PFSK-1 (cell line): Measurements from ENCODE around the gene GPHA2.

Experiments used
- FOXP2 ChIP-seq: optimal IDR thresholded peaks from 2 replicates; pipeline ENCODE3; 2011; ENCODE audit warnings: borderline replicate concordance, control low read depth, inconsistent platforms; ENCODE audit not compliant: insufficient read depth; ENCODE audit errors: extremely low read length, extremely low read depth
- POLR2AphosphoS5 ChIP-seq: IDR thresholded peaks from 2 replicates; pipeline ENCODE4 v1.6.1; 2012; ENCODE audit warnings: low read depth, mild to moderate bottlenecking, control low read depth, low read length, moderate library complexity
- SIN3A ChIP-seq: IDR thresholded peaks from 2 replicates; pipeline ENCODE4 v1.6.1; 2012; ENCODE audit warnings: mild to moderate bottlenecking, low read length, moderate library complexity, borderline replicate concordance; ENCODE audit not compliant: insufficient read depth
- TAF1 ChIP-seq: IDR thresholded peaks from 2 replicates; pipeline ENCODE4 v1.6.1; 2012; ENCODE audit warnings: low read length, control low read depth, borderline replicate concordance; ENCODE audit not compliant: insufficient read depth
- TF ChIP-seq, protein P1 (sequence below), 2 experiments: IDR thresholded peaks; 2 replicates each; pipeline versions ENCODE4 v1.6.1 to v1.8.0; 2011 to 2012; ENCODE audit warnings: low read depth in 2 of 2, low read length in 2 of 2, control low read depth in 1 of 2, inconsistent platforms in 1 of 2, mild to moderate bottlenecking in 1 of 2, moderate library complexity in 1 of 2; ENCODE audit not compliant: insufficient read depth in 1 of 2

Gene GPHA2

DNA sequence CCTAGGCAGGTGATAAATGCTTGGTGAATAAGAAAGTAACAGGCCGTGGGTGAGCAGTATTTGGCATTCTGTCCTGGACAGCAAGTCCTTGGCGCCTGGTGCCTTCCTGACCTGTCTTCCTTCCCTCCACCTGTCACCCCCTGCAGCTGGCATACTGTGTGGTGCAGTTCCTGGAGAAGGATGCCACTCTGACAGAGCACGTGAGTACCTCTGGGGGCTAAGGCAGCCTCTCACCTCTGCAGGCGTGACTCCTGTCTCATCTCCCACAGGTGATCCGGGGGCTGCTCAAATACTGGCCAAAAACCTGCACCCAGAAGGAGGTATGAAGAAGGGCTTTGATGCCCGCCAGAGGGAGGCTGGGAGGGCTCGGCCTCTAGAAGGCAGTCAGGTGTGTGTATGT lies 4.4 kb downstream of the GPHA2 start:
- TF ChIP-seq, protein P1, sequence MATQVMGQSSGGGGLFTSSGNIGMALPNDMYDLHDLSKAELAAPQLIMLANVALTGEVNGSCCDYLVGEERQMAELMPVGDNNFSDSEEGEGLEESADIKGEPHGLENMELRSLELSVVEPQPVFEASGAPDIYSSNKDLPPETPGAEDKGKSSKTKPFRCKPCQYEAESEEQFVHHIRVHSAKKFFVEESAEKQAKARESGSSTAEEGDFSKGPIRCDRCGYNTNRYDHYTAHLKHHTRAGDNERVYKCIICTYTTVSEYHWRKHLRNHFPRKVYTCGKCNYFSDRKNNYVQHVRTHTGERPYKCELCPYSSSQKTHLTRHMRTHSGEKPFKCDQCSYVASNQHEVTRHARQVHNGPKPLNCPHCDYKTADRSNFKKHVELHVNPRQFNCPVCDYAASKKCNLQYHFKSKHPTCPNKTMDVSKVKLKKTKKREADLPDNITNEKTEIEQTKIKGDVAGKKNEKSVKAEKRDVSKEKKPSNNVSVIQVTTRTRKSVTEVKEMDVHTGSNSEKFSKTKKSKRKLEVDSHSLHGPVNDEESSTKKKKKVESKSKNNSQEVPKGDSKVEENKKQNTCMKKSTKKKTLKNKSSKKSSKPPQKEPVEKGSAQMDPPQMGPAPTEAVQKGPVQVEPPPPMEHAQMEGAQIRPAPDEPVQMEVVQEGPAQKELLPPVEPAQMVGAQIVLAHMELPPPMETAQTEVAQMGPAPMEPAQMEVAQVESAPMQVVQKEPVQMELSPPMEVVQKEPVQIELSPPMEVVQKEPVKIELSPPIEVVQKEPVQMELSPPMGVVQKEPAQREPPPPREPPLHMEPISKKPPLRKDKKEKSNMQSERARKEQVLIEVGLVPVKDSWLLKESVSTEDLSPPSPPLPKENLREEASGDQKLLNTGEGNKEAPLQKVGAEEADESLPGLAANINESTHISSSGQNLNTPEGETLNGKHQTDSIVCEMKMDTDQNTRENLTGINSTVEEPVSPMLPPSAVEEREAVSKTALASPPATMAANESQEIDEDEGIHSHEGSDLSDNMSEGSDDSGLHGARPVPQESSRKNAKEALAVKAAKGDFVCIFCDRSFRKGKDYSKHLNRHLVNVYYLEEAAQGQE (IDR thresholded peaks at IDR 0.05; ENCODE audit: insufficient read depth in 1 of 2, low read depth in 2 of 2, low read length in 2 of 2), result no peak
- TF ChIP-seq SIN3A (no peak), TAF1 (no peak), FOXP2 (no peak), POLR2AphosphoS5 (no peak)

DNA sequence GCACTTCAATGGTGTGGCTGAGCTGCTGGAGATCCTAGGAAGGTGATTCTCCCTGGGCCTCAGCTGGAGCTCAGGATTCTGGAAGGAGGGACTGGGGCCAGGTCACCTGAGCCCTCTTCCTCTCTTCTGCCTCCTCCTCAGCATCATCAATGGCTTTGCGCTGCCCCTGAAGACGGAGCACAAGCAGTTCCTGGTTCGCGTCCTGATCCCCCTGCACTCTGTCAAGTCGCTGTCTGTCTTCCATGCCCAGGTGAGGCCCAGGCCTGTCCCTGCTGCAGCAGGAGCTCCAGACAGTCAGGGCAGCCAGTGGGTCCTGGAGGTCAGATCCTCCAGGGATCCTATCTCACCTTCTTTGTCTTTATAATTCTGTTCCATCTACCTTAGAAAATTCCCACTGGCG lies 5.4 kb downstream of the GPHA2 start:
- TF ChIP-seq, protein P1 (IDR thresholded peaks at IDR 0.05; ENCODE audit: insufficient read depth in 1 of 2, low read depth in 2 of 2, low read length in 2 of 2), result no peak
- no peak for TF ChIP-seq TAF1
- no peak for TF ChIP-seq POLR2AphosphoS5
- TF ChIP-seq SIN3A, result no peak
- TF ChIP-seq FOXP2, result no peak

DNA sequence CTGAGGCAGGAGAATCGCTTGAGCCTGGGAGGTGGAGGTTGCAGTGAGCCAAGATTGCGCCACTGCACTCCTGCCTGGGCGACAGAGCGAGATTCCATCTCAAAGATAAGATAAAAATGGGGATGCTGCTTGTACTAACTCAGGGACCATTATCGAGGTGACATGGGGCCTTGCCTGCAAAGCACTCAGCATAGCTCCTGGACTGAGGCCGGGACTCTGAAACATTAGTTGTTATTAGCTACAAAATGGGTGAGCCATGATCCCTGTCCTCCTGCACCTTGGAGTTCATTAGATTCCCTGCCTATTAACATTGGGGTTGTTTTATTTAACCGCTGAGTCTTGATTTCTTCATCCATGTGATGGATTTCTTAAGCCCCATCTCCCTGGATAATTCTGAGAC lies 6.1 kb downstream of the GPHA2 start:
- TF ChIP-seq, protein P1 (IDR thresholded peaks at IDR 0.05; ENCODE audit: insufficient read depth in 1 of 2, low read depth in 2 of 2, low read length in 2 of 2), result no peak
- TF ChIP-seq SIN3A, result no peak
- TF ChIP-seq TAF1, result no peak
- no peak for TF ChIP-seq FOXP2
- TF ChIP-seq POLR2AphosphoS5, result no peak

DNA sequence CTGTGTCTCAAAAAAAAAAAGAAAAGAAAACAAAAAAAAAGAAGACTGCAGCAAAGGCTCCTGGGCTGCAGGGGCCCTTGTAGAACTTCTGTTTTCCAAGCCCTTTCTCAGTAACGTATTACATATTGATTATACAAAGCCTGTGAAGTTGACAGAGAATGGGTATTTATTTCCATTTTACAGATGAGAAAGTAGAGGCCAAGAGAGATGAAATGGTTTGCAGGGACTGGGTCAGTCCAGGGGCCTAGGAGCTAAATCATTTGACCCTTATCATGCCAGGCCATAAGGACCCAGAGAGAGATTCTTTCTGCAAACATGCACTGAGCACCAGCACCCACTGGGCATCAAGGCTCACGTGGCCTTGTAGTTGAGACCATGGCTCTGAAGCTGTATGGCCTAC lies 6.7 kb downstream of the GPHA2 start:
- no peak for TF ChIP-seq TAF1
- no peak for TF ChIP-seq SIN3A
- no peak for TF ChIP-seq POLR2AphosphoS5
- no peak for TF ChIP-seq FOXP2
- TF ChIP-seq, protein P1 (IDR thresholded peaks at IDR 0.05; ENCODE audit: insufficient read depth in 1 of 2, low read depth in 2 of 2, low read length in 2 of 2), result no peak

DNA sequence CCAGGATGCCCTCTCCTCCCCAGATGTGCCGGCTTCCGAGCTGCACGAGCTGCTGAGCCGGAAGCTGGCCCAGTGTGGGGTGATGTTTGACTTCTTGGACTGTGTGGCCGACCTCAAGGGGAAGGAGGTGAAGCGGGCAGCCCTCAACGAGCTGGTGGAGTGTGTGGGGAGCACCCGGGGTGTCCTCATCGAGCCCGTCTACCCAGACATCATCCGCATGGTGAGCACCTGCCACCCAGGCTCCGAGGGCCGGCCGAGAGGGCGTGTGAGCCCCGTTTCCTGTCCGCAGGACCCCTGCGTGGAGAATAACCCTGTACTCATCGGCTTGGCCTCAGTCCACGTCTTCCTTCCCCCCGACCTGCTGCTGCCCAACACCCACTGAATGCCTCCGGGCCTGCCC lies 9.0 kb downstream of the GPHA2 start:
- TF ChIP-seq TAF1 (no peak), FOXP2 (no peak), SIN3A (no peak), POLR2AphosphoS5 (no peak)
- TF ChIP-seq, protein P1 (IDR thresholded peaks at IDR 0.05; ENCODE audit: insufficient read depth in 1 of 2, low read depth in 2 of 2, low read length in 2 of 2), result no peak
